NCI-H1417 treated with DMSO at 0.1 percent for 48 hours (cell line): ENCODE results near the gene FCSK.

Experiments used
- DNase-seq: peaks from one replicate; lab custom pipeline; 2025; lab: John Stamatoyannopoulos, UW

FCSK gene

GRCh38 chr16:70455910-70456309 lies 1.5 kb downstream of the FCSK start:
- DNase-seq = no peak

GRCh38 chr16:70457446-70458166 lies 3.2 kb downstream of the FCSK start:
- no peak for DNase-seq

GRCh38 chr16:70460737-70461261 lies 6.4 kb downstream of the FCSK start:
- no peak for DNase-seq

GRCh38 chr16:70463235-70463634 lies 8.8 kb downstream of the FCSK start:
- DNase-seq = no peak

GRCh38 chr16:70465999-70466804 lies 11.8 kb downstream of the FCSK start:
- DNase-seq = no peak

GRCh38 chr16:70466805-70467076 lies 12.3 kb downstream of the FCSK start:
- no peak for DNase-seq

- DNase-seq = no peak
Observed at GRCh38 chr16:70467113-70467512, 12.7 kb downstream of the FCSK start.

- no peak for DNase-seq
Observed at GRCh38 chr16:70467608-70468007, 13.2 kb downstream of the FCSK start.

GRCh38 chr16:70468776-70469525 lies 14.6 kb downstream of the FCSK start:
- DNase-seq = no peak

- DNase-seq = no peak
Observed at GRCh38 chr16:70470141-70470926, 15.9 kb downstream of the FCSK start.

GRCh38 chr16:70470927-70471341 lies 16.5 kb downstream of the FCSK start:
- no peak for DNase-seq

GRCh38 chr16:70472786-70473433 lies 18.5 kb downstream of the FCSK start:
- no peak for DNase-seq

- DNase-seq = no peak
Observed at GRCh38 chr16:70473446-70474319, 19.3 kb downstream of the FCSK start.

GRCh38 chr16:70474320-70475053 lies 20.1 kb downstream of the FCSK start:
- no peak for DNase-seq

- DNase-seq = no peak
Observed at GRCh38 chr16:70475054-70475871, 20.9 kb downstream of the FCSK start.

- no peak for DNase-seq
Observed at GRCh38 chr16:70476272-70477020, 22.1 kb downstream of the FCSK start.

GRCh38 chr16:70478169-70478568 lies 23.8 kb downstream of the FCSK start:
- DNase-seq = no peak

GRCh38 chr16:70478912-70479341 lies 24.5 kb downstream of the FCSK start:
- DNase-seq = no peak
